Gastrocnemius medialis (tissue), 4 donors: Measurements from ENCODE around the gene LRIG1.

Experiments
- CTCF ChIP-seq, 5 experiments: fragments of 450-650 bp in 3 of 5; fragments of 200-600 bp in 2 of 5; sonication (generic) in 2 of 5; IDR thresholded peaks in 4 of 5; conservative IDR thresholded peaks in 1 of 5; 1 replicate in 4 of 5; 2 replicates in 1 of 5; pipeline ENCODE4 v1.5.1; 2016 to 2019; ENCODE audit warnings: antibody characterized with exemption in 5 of 5, mild to moderate bottlenecking in 3 of 5, moderate library complexity in 3 of 5
- POLR2A ChIP-seq, 2 donors: fragments of 450-650 bp; IDR thresholded peaks; one replicate each; pipeline ENCODE4 v1.6.1; 2017; ENCODE audit warnings: antibody characterized with exemption in 2 of 2, mild to moderate bottlenecking in 2 of 2, moderate library complexity in 2 of 2

- TF ChIP-seq POLR2A (IDR thresholded peaks at IDR 0.05) (no peak), CTCF (IDR thresholded peaks at IDR 0.05 in 4 of 5, conservative IDR thresholded peaks at IDR 0.05 in 1 of 5) (no peak)
These were observed 164.5 kb downstream of the LRIG1 start for GRCh38 chr3:66336333-66336766.
